Measurements from ENCODE around the gene BSDC1. TPM values are rescaled to one million over a fixed set of nuclear protein-coding genes. Genes with fewer than 3 reads are reported as not detected.
"Not testable (repeated sequence)": the region's sequence is repeated elsewhere in the genome, so short reads cannot be mapped to it uniquely, and the experiment has no call there.

Gene BSDC1, protein sequence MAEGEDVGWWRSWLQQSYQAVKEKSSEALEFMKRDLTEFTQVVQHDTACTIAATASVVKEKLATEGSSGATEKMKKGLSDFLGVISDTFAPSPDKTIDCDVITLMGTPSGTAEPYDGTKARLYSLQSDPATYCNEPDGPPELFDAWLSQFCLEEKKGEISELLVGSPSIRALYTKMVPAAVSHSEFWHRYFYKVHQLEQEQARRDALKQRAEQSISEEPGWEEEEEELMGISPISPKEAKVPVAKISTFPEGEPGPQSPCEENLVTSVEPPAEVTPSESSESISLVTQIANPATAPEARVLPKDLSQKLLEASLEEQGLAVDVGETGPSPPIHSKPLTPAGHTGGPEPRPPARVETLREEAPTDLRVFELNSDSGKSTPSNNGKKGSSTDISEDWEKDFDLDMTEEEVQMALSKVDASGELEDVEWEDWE
- total RNA-seq, result 100 to 1,000 TPM in 1 of 7 donors, 10 to 100 TPM in 6; 54.9 to 107 (median 73.0) TPM
- 10 to 100 TPM; 60.5 to 60.7 TPM for polyA plus RNA-seq
- long read RNA-seq, donor 1, full-length matches to known transcripts, result 139 of 264 reads
- long read RNA-seq, donor 1, partial matches to known transcripts, result 76 of 264 reads
- long read RNA-seq, donor 1, other reads (novel, unspliced or antisense), result 49 of 264 reads
- long read RNA-seq, donor 2, transcript BSDC1-206 (11 exons, 2,846 nt), result major isoform, 15 of 17 reads
- long read RNA-seq, donor 2, partial matches to known transcripts, result 0 of 17 reads
- long read RNA-seq, donor 2, other reads (novel, unspliced or antisense), result 0 of 17 reads
- long read RNA-seq, donor 3, full-length matches to known transcripts, result 98 of 159 reads
- long read RNA-seq, donor 3, partial matches to known transcripts, result 37 of 159 reads
- long read RNA-seq, donor 3, other reads (novel, unspliced or antisense), result 24 of 159 reads

DNA sequence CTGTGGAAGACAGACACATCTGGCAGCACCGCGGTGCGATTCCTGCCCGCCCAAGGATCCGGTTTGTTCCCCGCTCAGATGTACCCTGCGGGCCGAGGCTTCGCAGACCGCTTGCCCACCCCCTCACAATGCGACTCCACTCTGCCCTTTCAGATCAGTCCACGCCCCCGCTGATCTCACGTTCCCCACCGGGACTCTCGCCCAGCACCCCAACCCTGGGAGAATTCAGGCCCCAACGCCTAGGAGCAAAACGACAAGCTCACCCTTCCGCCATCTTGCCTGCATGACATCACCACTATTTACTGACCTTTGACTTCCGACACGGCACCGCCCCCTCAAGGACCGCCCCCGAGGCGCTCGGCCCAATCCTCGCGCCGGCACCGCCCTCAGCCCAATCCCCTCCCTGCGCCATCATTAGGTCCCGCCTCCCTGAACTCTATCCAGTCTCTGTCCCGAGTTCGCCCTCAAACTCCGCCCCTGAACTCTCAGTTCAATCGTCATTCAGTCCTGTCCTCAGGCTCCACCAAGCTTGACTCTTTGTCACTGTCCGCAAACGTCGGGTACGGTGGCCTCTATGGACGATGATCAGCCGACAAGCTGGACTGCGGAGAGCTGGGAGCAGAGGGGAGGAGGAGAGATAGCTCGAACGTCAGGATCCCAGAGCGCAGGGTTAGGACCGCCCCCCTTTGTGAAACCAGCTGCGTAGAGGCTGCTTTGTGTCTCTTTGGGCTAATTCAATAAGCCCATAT lies at the start of gene BSDC1:
TSS of gene BSDC1 (minus strand) at position 301 of the 749 bp plus-strand sequence. CDS start at position 274, 27 bp downstream.
- intact Hi-C loops (cut with DNase I), result loop anchor here in 1 of 4 donors (2.0 kb wide), 1 partner anchor 58 kb away; the partner anchor contains the start of gene MARCKSL1
- TF ChIP-seq EP300 (IDR thresholded peaks at IDR 0.05), result no peak
- TF ChIP-seq, protein P1, sequence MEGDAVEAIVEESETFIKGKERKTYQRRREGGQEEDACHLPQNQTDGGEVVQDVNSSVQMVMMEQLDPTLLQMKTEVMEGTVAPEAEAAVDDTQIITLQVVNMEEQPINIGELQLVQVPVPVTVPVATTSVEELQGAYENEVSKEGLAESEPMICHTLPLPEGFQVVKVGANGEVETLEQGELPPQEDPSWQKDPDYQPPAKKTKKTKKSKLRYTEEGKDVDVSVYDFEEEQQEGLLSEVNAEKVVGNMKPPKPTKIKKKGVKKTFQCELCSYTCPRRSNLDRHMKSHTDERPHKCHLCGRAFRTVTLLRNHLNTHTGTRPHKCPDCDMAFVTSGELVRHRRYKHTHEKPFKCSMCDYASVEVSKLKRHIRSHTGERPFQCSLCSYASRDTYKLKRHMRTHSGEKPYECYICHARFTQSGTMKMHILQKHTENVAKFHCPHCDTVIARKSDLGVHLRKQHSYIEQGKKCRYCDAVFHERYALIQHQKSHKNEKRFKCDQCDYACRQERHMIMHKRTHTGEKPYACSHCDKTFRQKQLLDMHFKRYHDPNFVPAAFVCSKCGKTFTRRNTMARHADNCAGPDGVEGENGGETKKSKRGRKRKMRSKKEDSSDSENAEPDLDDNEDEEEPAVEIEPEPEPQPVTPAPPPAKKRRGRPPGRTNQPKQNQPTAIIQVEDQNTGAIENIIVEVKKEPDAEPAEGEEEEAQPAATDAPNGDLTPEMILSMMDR (IDR thresholded peaks at IDR 0.05), result peak in 1 of 3 donors; percentile 14
- TF ChIP-seq POLR2A (IDR thresholded peaks at IDR 0.05), result peak; percentile 99
- peak; percentile 98 to 99 (median 99) for DNase-seq
- H3K36me3 ChIP-seq, result no peaks in the 10 kb centered on the region
- H3K9me3 ChIP-seq, result no peaks in the 10 kb centered on the region
- H3K27ac ChIP-seq, result peak within 1 kb of the TSS; percentile 75 to 78
- H3K4me1 ChIP-seq (ENCODE audit: insufficient read depth), result peaks cover 17% of the 10 kb centered on the region
- peak within 1 kb of the TSS; percentile 67 for H3K4me3 ChIP-seq
- 0 to 1% (median 1%) methylated on average over 48 of the region's 48 CpGs for WGBS, 3 donors
- H3K27me3 ChIP-seq, result no peaks in the 10 kb centered on the region

DNA sequence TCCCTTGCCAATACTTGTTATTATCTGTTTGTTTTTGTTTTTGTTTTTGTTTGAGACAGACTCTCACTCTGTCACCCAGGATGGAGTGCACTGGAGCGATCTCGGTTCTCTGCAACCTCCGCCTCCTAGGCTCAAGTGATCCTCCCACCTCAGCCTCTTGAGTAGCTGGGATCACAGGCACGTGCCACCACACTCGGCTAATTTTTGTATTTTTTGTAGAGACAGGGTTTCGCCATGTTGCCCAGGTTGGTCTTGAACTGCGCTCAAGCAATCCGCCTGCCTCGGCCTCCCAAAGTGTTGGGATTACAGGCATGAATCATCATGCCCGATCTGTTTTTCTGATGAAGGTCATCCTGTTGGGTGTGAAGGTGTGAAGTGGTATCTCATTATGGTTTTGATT lies 47.2 kb upstream of the BSDC1 start:
- H3K4me1 ChIP-seq (ENCODE audit: insufficient read depth); H3K27me3 ChIP-seq; H3K9me3 ChIP-seq; H3K36me3 ChIP-seq; DNase-seq; H3K4me3 ChIP-seq; H3K27ac ChIP-seq: not testable (repeated sequence)
- intact Hi-C loops (cut with DNase I), result loop anchor here in 1 of 4 donors (10.0 kb wide), 1 partner anchor 183 kb away; no protein-coding TSS in a partner anchor
- WGBS, 3 donors, result 89 to 94% (median 89%) methylated on average over 10 of the region's 10 CpGs

DNA sequence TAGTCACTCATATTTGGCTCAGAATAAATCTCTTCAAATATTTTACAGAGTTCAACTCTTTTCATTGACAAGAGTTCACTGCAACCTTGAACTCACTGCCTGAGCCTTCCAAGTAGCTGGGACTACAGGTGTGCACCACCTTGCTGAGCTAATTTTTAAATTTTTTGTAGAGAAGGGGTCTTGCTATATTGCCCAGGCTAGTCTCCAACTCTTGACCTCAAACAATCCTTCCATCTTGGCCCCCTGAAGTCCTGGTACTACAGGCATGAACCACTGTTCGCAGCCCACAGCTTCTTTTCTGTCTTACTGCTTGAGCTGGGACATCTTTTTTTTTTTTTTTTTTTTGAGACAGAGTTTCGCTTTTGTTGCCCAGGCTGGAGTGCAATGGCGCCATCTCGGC lies 44.5 kb upstream of the BSDC1 start:
- H3K27me3 ChIP-seq; DNase-seq; H3K4me1 ChIP-seq (ENCODE audit: insufficient read depth); H3K36me3 ChIP-seq; H3K27ac ChIP-seq; H3K9me3 ChIP-seq; H3K4me3 ChIP-seq; intact Hi-C loops (cut with DNase I): not testable (repeated sequence)
- WGBS, 3 donors, result 93 to 95% (median 94%) methylated on average over 4 of the region's 4 CpGs

DNA sequence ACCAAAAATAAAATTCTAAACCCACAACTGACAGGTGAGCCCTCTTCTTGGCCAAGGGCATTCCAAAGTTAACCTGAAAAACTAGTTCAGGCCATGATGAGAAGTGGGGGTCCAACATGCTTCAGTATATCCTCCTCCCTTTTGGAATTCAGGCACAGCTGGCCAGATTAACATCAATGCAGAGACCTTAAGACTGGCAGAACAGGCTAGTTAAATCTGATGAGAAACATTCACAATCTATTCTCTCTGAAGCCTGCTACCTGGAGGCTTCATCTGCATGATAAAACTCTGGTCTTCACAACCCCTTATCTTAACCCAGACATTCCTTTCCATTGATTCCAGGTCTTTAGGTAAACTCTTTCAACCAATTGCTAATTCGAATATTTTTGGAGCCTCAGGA lies 43.9 kb upstream of the BSDC1 start:
- no peaks in the 10 kb centered on the region for H3K9me3 ChIP-seq
- 64 to 79% (median 66%) methylated on average over 1 of the region's 1 CpG for WGBS, 3 donors
- no peak overlapping the region for H3K27ac ChIP-seq
- H3K4me3 ChIP-seq, result no peak overlapping the region
- no peaks in the 10 kb centered on the region for H3K4me1 ChIP-seq (ENCODE audit: insufficient read depth)
- TF ChIP-seq, protein P1 (IDR thresholded peaks at IDR 0.05), result no peak
- TF ChIP-seq EP300 (IDR thresholded peaks at IDR 0.05) (no peak), POLR2A (IDR thresholded peaks at IDR 0.05) (no peak)
- intact Hi-C loops (cut with DNase I), result no loop called here
- no peaks in the 10 kb centered on the region for H3K27me3 ChIP-seq
- no peak for DNase-seq
- no peaks in the 10 kb centered on the region for H3K36me3 ChIP-seq

Measured in ovary (tissue), 10 donors.